Large intestine (tissue), 12 donors: ENCODE data around the gene WDR17. TPM values are rescaled to one million over a fixed set of nuclear protein-coding genes. Genes with fewer than 3 reads are reported as not detected.

Experiments
- DNase-seq, 2 donors: peaks; one replicate each; pipeline versions ENCODE4 v3.0.0 to v3.0.0-alpha.2; 2013
- H3K27ac ChIP-seq: one replicate; pipeline ENCODE4 v1.5.1; 2013; ENCODE audit warnings: low read length
- H3K27me3 ChIP-seq: 2 replicates; pipeline ENCODE4 v1.6.1; 2013; ENCODE audit warnings: low read length; ENCODE audit not compliant: control insufficient read depth, insufficient read depth
- H3K36me3 ChIP-seq: 2 replicates; pipeline ENCODE4 v1.6.1; 2013; ENCODE audit warnings: low read length; ENCODE audit not compliant: control insufficient read depth, insufficient read depth
- H3K4me1 ChIP-seq: one replicate; pipeline ENCODE4 v1.6.1; 2013; ENCODE audit warnings: low read length; ENCODE audit not compliant: control insufficient read depth, insufficient read depth
- H3K4me3 ChIP-seq: one replicate; pipeline ENCODE4 v1.5.1; 2013; ENCODE audit warnings: low read length
- H3K9me3 ChIP-seq: one replicate; pipeline ENCODE4 v1.6.1; 2013; ENCODE audit warnings: mild to moderate bottlenecking, low read depth, low read length, moderate library complexity; ENCODE audit not compliant: control insufficient read depth
- WGBS: methylation state at CpG from one replicate; pipeline ENCODE4 v1.1.5; 2013; ENCODE audit warnings: low lambda C conversion rate; ENCODE audit not compliant: insufficient coverage; 5-methylcytosine and 5-hydroxymethylcytosine counted together
- long read RNA-seq, 11 donors: transcript quantifications; one replicate each; lab custom pipeline, GENCODE V29; 2026
- polyA plus RNA-seq: library from polyadenylated mRNA; unstranded; fragments of 120-200 nt; gene quantifications from one replicate; pipeline ENCODE4 v1.2.1, GENCODE V29; 2013

WDR17 gene
- polyA plus RNA-seq: 3.2 TPM
- long read RNA-seq, donor 1: 0 reads
- long read RNA-seq, donor 2: 0 reads
- long read RNA-seq, donor 3: 0 reads
- long read RNA-seq, donor 4: 0 reads
- long read RNA-seq, donor 5: 0 reads
- long read RNA-seq, donor 6: 0 reads
- long read RNA-seq, donor 7: 0 reads
- long read RNA-seq, donor 8: 0 reads
- long read RNA-seq, donor 9: 0 reads
- long read RNA-seq, donor 10: 0 reads
- long read RNA-seq, donor 11: 0 reads

DNA sequence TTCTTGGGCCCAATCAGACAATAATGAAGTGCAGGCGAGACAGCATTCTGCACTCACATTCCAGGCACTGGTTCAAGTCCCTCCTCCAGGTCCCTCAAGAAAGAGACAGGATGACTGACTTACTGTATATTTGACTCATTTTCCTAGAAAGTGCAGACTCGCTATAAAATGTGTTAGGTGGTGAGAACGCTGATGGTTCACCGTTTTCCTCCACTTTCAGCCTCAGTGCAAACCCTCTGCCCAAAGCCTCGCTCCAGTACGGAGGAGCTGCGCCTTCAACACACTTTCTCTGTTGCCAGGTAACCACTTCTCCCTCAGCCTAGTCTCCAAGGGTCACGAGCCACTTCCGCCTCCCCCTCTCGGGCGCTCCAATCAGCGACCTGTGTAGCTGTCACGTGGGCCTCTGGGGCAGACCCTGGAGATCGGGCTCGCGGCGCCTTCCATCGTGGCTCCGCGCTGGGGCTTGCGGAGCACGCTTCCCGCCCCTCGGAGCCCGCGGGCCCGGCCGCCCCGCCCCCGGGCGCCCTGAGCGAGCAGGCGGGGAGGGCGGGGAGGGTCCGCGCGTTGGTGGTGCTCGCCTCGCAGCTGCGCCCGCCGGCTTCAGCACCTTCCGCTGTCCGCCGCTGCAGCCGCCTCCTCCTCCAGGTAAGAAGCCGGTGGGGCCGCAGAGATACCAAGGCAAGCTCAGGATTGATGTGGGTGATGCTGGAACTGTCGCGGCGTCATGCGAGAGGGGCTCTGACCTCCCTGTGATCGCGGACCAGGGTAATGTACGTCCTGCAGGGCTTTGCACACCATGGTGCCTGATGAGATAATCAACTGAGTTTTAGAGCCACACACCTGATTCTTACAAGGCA is at the start of gene WDR17:
TSS of gene WDR17 (plus strand) at position 407 of the 857 bp plus-strand sequence. CDS start 45,740 bp downstream, outside the sequence.
- Histone ChIP-seq H3K27me3 (peaks cover 7% of the 10 kb centered on the region), H3K36me3 (no peaks in the 10 kb centered on the region), H3K4me1 (no peaks in the 10 kb centered on the region), H3K27ac (no peak within 1 kb of the TSS), H3K9me3 (no peaks in the 10 kb centered on the region), H3K4me3 (peak within 1 kb of the TSS; percentile 42)
- WGBS: no CpG with 5 or more reads among the region's 55 CpGs
- DNase-seq: peak; percentile 74 to 81

- DNase-seq: no peak
- WGBS: 89% methylated on average over 4 of the region's 4 CpGs
- H3K27ac ChIP-seq: no peak overlapping the region
- H3K36me3 ChIP-seq: no peaks in the 10 kb centered on the region
- no peaks in the 10 kb centered on the region for H3K9me3 ChIP-seq
- H3K4me1 ChIP-seq: no peaks in the 10 kb centered on the region
- H3K27me3 ChIP-seq: no peaks in the 10 kb centered on the region
- H3K4me3 ChIP-seq: no peak overlapping the region
Measured at GRCh38 chr4:176016601-176017000, 49.0 kb upstream of the WDR17 start.

DNA sequence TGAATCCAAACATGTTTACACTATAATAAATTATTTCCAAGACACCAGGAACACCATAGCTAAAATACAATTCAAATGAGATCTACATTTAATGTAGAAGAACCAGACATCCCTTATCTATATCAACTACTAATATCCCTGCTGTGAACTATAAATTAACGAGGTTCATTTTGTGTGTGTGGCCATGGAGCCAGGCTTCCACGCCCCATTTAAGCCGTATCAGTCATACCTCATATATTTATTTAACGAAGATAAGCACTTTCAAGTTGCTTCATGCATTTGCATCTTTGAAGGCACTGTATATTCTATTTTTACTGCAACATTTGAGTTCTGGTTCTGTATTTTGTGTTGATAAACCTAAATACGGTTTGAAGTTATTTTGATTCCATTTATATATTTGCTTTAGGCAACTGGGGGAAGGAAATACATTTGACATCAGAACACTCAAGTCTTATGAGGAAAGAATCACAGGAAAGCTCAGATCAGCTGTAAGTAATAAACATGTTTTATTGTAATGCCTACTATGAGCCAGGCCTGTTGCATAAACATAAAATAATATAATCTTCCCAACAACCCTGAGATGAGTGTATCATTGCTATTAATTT is 45.1 kb upstream of the WDR17 start:
- H3K36me3 ChIP-seq: no peaks in the 10 kb centered on the region
- H3K27ac ChIP-seq: no peak overlapping the region
- no peaks in the 10 kb centered on the region for H3K4me1 ChIP-seq
- H3K27me3 ChIP-seq: no peaks in the 10 kb centered on the region
- H3K9me3 ChIP-seq: no peaks in the 10 kb centered on the region
- DNase-seq: no peak
- WGBS: no CpG with 5 or more reads among the region's 5 CpGs
- no peak overlapping the region for H3K4me3 ChIP-seq

DNA sequence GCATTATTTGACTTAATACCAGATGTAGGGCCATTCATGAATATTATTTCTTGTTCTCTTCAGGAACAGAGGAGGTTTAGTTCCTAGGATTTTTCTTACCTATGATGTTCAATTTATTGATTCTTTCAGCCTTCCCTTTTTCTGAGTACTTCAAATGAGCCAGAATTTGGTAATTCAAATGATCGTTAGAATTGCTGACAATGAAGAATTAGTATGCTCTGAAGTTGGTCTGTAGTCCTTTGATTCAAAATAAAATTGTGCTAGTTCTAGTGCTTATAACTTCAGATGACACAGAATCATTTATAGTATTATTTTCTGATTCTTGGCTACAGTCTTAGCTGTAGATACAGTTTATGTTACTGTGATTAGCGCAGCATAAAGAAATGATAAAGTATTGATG is 35.2 kb upstream of the WDR17 start:
- Histone ChIP-seq H3K27me3 (no peaks in the 10 kb centered on the region), H3K36me3 (no peaks in the 10 kb centered on the region), H3K9me3 (no peaks in the 10 kb centered on the region), H3K27ac (no peak overlapping the region), H3K4me1 (no peaks in the 10 kb centered on the region), H3K4me3 (no peak overlapping the region)
- 80% methylated on average over 1 of the region's 2 CpGs for WGBS
- no peak for DNase-seq

DNA sequence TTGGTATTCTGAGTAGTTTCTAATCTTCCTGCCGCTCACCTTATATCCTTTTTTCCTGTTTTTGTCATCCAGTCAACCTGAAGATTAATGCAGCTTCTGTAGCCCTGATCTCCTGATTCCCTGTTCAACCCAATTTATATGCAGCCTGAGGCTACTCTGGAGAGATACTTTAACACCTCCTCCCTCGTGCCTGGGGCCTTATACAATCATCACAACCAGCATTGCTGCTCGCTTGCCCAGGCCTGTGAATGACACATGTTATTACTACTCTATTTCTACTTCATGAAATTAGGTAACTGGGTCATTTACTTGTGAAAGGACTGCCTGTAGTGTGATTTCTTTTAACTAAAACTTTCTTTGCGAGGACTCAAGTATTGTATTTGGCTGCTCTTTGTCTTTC is 33.7 kb upstream of the WDR17 start:
- Histone ChIP-seq H3K9me3 (no peaks in the 10 kb centered on the region), H3K4me1 (no peaks in the 10 kb centered on the region), H3K27me3 (no peaks in the 10 kb centered on the region), H3K4me3 (no peak overlapping the region), H3K27ac (no peak overlapping the region), H3K36me3 (no peaks in the 10 kb centered on the region)
- DNase-seq: no peak
- WGBS: 100% methylated on average over 1 of the region's 4 CpGs

DNA sequence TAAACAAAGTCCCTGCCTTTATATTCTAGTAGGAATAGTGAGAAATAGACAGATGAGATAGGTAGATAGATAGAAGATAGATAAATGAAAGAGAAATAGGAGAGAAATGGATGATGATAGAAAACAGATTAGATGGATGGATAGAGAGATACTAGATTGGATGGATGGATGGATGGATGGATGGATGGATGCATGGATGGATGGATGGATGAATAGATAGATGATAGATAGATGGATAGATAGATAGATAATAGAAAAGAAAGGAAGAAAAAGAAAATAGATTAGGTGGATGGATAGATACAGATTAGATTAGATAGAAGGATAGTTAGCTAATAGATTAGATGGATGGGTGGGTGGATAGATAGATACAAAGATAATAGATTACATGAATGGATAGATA is 33.2 kb upstream of the WDR17 start:
- no peaks in the 10 kb centered on the region for H3K27me3 ChIP-seq
- H3K27ac ChIP-seq: no peak overlapping the region
- no peaks in the 10 kb centered on the region for H3K36me3 ChIP-seq
- H3K4me3 ChIP-seq: no peak overlapping the region
- no peaks in the 10 kb centered on the region for H3K4me1 ChIP-seq
- no peaks in the 10 kb centered on the region for H3K9me3 ChIP-seq
- no peak for DNase-seq

DNA sequence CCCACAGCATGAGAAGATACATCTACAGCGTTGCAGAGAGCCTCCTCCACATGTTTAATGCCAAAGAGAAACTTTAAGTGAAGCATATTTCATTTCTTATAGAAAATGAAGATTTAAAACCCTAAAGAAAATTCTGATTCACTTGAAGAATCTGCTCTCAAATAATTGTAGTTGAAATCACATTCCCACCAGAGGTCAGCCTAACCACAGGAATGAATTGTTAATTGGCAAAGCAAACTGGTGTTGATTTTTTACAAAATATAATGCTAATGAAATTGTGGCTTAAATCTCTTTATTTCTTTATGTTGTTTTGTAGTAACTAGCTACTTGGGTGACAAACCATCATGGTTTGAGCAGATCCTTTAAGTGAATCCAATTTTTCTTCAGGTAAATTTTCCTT is 31.1 kb upstream of the WDR17 start:
- DNase-seq: no peak
- H3K4me1 ChIP-seq: no peaks in the 10 kb centered on the region
- no peaks in the 10 kb centered on the region for H3K36me3 ChIP-seq
- no peak overlapping the region for H3K27ac ChIP-seq
- WGBS: no CpG with 5 or more reads among the region's 1 CpG
- no peaks in the 10 kb centered on the region for H3K9me3 ChIP-seq
- no peaks in the 10 kb centered on the region for H3K27me3 ChIP-seq
- no peak overlapping the region for H3K4me3 ChIP-seq

- 80% methylated on average over 4 of the region's 5 CpGs for WGBS
- DNase-seq: no peak
- H3K27me3 ChIP-seq: no peaks in the 10 kb centered on the region
Measured at GRCh38 chr4:176034936-176035335, 30.7 kb upstream of the WDR17 start.

GRCh38 chr4:176036585-176037205 is 28.9 kb upstream of the WDR17 start:
- no peaks in the 10 kb centered on the region for H3K4me1 ChIP-seq
- no peaks in the 10 kb centered on the region for H3K36me3 ChIP-seq
- no CpG with 5 or more reads among the region's 3 CpGs for WGBS
- H3K27me3 ChIP-seq: no peaks in the 10 kb centered on the region
- no peaks in the 10 kb centered on the region for H3K9me3 ChIP-seq
- no peak for DNase-seq
- H3K4me3 ChIP-seq: no peak overlapping the region
- H3K27ac ChIP-seq: no peak overlapping the region

More at GRCh38 chr4:176034936-176035335, 30.7 kb upstream of the WDR17 start:
- H3K9me3 ChIP-seq: no peaks in the 10 kb centered on the region
- no peak overlapping the region for H3K27ac ChIP-seq
- no peaks in the 10 kb centered on the region for H3K4me1 ChIP-seq
- H3K4me3 ChIP-seq: no peak overlapping the region
- H3K36me3 ChIP-seq: no peaks in the 10 kb centered on the region

GRCh38 chr4:176038789-176039188 is 26.9 kb upstream of the WDR17 start:
- WGBS: 100% methylated on average over 5 of the region's 5 CpGs

More at GRCh38 chr4:176038789-176039188, 26.9 kb upstream of the WDR17 start:
- Histone ChIP-seq H3K27ac (no peak overlapping the region), H3K4me1 (no peaks in the 10 kb centered on the region), H3K4me3 (no peak overlapping the region), H3K27me3 (no peaks in the 10 kb centered on the region), H3K36me3 (no peaks in the 10 kb centered on the region), H3K9me3 (no peaks in the 10 kb centered on the region)
- DNase-seq: no peak
